GM21528 (cell line): ENCODE measurements around the gene YIPF7.

ENCODE experiments used
- ATAC-seq: cut with Tn5 transposase; IDR thresholded peaks from one replicate; pipeline ENCODE4 v1.9.1; 2021; ENCODE audit warnings: mild to moderate bottlenecking, moderate library complexity; ENCODE audit not compliant: unreplicated experiment, low FRiP score

YIPF7 gene

DNA sequence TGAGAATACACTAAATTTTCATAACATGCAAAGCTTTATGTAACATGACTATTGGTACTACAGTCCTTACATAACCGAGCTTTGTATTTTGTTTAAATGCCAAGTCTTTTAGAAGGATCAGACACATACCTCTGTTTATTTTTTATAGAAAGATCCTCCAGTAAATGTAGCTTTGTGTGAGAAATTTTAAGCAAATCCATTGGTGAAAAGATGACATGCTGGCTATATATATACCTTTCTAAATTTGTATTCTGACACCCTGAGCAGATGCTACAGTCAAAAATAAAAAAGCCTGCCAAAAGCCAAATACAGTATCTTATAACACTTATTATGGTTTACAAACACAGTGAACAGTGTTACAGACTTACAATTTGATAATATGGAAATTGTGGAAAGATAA, at the start of gene YIPF7:
Gene YIPF7 (minus strand): TSS at position 201 of the 400 bp plus-strand sequence. CDS start 1,525 bp downstream, outside the sequence.
- no peak for ATAC-seq

DNA sequence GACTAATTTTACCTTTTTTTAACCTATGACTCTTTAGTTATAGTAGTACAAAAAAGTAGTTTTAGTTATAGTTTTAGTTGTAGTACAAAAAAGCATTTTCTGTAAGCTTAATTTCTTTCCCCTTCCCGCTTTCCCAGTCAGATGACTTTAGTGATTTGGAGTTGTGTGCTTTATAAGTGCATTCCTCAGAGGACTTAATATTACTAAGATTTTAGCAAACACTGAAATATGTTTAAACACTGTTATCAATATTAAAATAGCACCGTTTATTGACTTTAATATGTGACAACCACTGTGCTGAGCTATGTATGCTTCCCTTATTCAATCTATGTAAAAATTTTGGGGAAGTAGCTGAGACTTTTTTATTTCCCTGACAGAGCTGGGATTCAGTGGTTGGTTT, 49.6 kb upstream of the YIPF7 start:
- no peak for ATAC-seq

DNA sequence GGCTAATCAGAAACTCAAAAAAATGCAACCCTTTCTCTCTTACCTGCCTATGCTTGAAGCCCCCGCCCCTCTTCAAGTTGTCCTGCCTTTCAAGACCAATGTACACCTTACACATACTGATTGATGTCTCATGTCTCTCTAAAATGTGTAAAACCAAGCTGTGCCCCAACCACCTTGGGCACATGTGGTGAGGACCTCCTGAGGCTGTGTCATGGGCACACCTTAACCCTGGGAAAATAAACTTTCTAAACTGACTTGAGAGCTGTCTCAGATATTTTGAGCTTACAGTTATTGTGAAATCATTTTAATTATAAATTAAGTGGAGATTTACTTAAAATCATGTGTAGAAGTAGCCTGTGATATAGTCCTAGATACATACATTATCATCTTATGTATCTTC, 49.0 kb upstream of the YIPF7 start:
- no peak for ATAC-seq

DNA sequence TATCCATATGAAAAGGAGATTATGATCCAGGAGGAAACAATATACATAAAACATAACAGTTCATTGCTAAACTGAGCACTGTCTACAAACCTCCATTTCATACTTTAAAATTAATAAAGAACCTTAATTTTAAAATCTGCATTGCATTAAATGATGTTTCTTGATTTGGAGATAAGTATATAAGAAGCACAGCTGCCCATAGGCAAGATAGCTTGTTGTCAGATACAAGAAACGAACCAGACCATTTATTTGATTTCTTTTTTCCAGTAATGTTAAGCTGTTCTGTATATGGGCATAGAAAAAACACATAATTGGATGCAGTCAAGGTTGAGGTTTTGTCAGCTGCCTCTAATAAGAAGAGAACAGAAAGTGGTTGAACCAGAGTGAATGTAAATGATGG, 33.2 kb upstream of the YIPF7 start:
- no peak for ATAC-seq

DNA sequence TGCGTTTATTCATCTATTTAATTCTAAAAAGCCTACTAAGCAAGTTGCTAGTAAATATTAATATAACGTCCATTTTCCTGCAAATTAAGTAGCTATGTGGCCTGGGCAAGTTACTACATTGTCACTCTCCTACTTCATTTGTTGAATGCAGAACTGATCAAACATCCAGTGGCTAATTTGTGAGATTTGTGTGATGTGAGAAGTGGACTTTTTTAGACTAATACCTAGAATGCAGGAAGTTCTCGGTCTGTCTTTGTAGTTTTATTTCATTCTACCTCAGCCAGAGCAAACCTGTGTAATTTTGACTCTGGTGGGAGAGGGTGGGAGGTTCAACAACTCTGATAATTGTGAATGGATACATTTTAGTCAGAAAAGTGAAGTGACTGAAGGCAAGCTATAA, 27.6 kb upstream of the YIPF7 start:
- peak; percentile 4 for ATAC-seq

DNA sequence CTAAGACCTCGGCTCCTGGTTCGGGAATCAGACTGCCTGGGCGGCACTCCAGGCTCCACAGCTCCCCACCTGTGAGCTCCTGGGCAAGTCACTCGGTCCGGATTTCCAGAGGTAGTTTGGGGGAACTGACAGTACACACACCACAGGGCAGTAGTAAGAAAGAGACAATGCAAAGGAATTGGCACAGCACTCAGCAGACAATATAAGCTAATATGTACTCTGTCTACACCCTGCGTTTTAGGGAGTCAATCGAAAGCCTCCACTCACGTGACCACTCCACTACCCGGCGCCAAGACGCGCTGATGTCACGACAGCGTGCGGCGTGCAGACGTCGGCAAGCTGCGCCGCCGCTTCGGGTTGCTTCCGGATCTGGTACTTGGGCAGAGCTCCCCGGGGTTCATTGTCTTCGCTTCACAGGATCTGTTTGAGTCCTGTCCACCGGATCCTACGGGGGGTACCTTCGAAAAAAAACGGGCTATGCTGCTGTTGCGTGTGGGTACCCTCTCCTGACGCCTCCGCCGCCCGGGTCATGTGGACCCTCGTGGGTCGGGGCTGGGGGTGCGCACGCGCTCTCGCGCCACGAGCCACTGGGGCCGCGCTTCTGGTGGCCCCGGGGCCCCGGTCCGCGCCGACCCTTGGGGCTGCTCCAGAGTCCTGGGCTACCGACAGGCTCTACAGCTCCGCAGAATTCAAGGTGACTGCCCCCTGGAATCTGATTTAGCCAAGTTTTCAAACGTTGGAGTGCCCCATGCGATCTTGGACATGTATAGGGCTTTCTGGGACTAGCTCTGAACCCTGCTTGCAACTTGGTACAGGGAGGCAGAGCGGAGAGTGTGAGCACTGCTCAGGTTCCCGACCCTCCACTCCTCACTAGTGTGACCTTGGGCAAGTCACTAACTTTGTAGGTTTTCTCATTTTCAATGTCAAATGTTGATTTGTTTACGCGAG, 26.9 kb upstream of the YIPF7 start, which contains the start of gene GUF1:
Gene GUF1 (plus strand): TSS at position 327 of the 948 bp plus-strand sequence. CDS start 203 bp downstream, at position 530.
- peak; percentile 96 for ATAC-seq

DNA sequence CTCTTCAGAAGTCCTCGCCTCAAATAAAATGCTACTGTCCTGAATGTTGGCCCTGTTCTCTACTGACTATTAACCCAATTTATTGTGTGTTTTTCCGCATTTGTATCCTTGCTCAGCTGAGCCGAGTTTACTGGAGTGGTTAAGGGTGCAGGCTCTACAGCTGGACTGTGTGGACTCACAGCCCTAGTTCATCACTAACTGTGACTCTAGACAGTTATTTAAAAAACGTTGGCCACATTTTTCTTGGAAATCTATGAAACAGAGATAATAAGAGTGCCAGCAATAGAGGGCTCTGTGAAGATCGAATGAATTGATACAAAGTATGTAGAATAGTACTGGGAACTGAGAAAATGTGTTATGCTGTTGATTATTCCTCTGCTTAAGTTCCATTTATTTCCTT, 23.9 kb upstream of the YIPF7 start:
- no peak for ATAC-seq

DNA sequence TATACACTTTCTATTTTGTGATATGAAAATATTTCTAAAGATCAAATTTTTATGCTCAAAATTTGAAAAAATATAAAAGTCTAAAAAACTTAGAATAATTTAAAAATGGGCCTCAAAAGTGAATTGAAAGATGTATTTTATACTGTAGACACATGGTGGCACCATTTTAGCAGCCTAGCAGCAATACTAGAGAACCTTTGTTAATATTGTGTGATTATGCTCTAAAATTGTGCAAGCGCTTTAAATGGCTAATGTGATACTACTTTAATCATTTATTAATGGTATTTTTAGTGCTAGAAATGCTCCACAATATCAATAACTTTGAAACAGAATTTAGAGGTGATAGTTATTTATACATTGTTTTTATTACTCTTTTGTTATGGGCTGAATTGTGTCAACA, 23.0 kb upstream of the YIPF7 start:
- ATAC-seq, result no peak

DNA sequence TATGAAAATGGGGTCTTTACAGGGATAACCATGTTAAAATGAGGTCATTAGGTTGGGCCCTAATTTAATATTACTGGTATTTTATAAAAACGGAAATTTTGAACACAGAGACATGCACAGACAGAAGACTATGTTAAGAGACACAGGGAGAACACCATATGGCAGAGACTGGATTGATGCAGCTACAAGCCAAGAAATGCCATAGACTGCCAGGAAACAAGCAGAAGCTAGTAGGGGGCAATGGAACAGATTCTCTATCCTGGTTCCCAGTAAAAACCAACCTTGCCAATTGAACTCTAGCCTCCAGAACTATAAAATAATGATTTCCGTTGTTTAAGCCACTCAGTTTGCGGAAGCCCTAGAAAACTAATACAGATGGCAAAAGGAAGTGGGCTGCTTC, 20.2 kb upstream of the YIPF7 start:
- ATAC-seq, result no peak

DNA sequence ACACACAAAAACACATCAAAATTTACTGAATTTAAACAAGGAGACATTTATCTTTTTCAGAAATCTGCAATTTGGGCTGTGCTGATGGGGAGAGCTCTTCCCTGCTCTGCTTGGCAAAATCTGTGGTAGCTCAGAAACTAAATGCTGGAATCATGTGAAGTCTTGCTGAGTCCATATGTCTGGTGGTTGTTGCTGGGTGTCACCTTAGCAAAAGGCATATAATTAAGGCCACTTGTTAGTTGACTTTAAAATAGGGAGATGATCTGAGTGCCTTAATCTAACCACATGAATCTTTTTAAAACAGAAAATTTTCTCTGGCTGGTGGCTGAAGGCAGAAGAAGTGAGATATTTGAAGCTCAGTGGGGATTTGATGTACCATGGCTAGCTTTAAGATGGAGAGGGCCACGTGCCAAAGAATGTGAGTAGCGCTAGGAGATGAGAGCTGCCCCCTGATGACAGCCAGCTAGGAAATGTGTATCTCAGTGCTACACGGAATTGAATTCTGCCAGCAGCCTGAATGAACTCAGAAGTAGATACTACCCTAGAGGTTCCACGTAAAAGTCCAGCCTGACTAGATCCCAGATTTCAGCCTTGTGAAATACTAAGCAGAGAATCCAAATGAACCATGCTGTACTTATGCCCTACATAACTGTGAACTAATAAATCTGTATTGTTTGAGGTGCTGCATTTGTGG, 19.2 kb upstream of the YIPF7 start:
- ATAC-seq, result no peak

DNA sequence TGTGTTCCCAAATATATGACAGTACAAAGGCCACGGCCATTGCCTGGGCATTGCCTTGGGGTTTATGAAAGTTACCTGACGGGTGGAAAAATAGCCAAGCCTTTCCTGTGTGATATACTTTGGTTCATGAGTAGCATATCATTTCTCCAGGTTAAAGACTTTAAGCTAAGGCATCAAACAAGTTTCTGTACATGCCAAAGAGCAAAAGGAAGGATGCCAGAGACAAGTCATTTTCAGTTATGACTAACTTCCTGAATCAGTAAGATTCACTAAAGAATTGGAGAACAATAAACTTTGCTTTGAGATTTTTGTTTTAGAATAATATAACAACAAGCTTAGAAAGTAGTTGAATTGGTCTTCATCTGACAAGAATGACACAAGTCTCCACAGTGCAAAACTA, 17.1 kb upstream of the YIPF7 start:
- no peak for ATAC-seq

DNA sequence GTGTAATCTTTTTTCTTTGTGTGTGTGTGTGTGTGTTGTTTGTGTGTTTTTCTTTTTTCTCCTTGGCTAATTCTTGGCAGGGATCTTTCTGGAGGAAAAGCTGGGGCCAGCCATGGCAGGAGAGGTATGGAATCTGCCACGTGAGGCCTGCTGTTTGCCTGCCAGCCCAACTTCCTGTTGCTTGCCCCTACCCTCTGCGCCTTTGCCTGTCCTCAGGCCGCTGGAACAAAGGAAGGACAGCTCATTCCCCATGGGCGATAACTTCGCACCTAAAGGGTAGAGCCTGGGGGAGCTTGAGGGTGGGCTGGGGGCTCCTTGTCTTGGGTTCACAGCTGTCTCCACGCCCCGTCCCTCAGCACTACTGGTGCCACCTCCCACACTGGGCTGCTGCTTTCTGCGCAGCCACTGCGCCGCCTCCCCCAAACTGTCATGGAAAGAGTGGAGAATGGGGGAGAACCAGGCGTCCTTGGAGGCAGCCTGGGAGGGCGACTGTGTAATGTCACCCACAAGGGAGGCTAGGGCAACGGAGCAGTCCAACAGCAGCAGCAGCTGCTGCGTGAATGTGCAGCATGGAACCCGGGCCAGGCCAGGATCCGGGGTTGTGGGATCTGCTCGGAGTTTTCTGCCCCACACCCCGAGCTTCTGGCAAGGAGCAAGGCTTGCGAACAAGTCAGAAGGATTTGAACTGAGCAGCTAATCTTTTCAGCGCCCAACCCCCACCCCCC, 12.3 kb upstream of the YIPF7 start:
- no peak for ATAC-seq

DNA sequence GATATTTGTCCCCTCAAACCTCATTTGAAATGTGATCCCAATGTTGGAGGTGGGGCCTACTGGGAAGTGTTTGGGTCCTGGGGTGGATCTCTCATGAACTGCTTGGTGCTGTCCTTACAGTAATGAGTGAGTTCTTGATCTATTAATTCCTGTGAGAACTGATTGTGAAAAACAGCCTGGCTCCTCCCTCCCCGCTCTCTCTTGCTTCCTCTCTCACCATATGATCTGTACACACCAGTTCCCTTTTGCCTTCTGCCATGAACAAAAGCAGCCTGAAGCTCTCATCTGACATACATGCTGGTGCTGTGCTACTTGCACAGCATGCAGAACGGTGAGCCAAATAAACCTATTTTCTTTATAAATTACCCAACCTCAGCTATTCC, 11.2 kb upstream of the YIPF7 start:
- peak; percentile 56 for ATAC-seq

DNA sequence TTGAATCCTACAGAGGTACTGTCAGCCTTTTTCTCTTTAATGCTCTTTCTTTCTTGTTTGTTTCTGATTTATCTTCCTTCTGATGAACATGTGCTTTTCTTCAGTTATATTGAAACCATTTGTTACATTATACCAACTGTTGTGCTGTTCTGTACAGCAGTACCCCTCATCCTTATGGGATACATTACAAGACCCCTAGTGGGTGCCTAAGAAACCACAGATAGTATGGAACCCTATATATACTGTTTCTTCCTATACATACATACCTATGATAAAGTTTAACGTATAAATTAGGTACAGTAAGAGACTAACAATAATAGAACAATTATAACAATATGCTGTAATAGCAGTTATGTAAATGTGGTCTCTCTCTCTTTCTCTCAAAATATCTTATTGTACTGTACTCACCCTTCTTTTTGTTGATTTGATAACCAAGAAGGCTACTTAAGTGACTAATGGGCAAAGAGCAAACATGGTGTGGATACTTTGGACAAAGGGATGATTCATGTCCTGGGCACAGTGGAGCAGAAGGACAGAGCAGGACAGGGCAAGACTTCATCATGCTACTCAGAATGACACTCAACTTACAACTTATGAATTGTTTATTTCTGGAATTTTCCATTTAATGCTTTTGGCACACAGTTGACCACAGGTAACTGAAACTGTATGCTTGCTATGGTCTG, 10.7 kb upstream of the YIPF7 start:
- no peak for ATAC-seq

DNA sequence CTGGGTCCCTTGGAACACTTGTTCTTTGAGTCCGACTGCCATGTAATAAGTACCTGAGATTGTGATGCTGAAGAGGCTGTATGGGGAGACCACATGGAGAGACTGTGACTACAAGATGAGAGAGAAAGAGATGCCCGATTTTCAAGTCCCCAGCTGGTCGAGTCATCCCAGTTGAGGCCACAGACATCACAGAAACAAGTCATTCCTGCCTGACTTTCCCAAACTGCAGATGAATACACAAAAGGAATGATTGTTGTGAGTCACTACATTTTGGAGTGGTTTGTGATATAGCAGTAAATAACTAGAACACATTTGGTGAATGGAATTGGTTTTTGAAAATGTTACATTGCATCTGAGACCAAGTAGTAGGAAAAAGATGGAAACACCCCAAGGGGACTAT, 9.0 kb upstream of the YIPF7 start:
- no peak for ATAC-seq

DNA sequence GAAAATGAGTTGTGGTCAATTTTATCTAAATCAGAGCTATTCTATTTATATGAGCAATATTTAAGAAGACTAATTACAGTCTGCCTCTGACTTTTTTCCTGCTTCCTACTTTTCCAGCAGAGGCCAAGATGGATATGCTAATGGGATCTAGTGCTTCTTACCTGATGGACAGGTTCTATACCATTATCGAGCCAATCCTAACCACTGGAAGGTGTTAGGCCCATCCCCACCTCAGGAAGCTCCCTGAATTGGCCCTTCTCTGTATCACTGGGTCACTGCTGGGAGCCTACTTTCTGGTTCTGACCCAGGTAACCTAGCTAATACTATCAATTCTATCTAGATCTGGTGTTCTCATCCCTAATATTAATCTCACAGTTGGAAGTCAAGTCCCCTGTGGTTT, 577 bp upstream of the YIPF7 start:
- no peak for ATAC-seq

DNA sequence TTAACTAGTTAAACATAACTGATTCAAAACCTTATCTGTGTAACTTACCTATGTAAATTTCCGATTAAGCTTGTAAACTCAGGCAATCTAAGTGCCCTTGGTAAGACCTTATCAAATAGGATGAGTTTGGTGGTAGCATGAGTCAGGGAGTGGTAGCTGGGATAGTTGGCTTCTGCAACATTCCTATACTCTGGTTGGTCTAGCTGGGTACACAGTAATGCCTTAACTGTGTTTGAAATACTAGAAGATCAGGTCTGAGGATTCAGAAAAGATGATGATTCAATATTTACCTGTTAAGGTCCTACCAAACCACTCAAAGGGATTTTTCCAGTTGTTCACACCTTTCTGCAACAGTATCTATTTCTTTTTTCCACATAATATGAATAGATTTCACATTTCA, 5.3 kb downstream of the YIPF7 start:
- ATAC-seq, result no peak

DNA sequence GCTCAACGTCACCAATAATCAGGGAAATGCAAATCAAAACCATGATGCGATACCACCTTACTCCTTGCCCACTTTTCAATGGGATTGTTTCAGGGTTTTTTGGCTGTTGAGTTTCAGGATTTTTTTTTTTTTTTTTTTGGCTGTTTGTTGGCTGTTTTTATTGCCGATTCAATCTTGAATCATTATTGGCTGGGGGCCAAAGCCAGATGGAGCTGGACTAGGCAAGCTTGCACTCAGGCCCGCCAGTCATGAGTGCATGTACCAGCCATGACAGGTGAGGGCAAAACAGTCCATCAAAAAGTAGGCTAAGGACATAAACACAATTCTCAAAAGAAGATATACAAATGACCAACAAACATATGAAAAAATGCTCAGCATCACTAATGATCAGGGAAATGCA, 13.3 kb downstream of the YIPF7 start:
- no peak for ATAC-seq

DNA sequence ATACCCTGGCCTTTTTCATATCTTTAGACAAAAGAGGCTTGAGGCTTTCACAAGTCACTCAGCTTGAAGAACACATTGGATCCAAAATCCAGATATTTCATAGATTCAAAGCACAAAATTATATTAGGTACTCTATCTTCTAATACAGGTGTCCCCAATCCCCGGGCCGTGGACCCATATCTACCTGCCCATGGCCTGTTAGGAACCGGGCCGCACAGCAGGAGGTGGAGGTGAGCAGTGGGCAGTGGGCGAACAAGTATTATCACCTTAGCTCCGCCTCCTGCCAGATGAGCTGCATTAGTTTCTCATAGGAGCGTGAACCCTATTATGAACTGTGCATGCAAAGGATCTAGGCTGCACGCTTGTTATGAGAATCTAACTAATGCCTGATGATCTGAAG, 18.7 kb downstream of the YIPF7 start:
- ATAC-seq, result no peak

DNA sequence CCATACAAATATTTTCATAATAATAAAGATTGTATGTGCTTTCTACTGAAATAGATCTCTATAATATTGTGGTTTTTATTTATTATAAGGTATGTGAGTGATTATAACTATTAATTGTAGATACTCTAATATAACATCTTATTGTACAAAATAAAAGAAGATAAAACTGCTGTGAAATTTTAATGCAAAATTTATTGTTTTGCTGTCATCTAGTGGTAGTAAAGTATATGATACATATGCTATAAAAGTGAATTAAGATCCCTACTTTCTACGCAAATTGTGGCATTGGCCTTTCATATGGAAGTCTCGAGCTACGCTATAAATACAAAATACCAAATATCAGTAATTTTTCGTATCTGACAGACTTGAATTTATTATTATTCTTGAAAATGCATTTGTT, 19.3 kb downstream of the YIPF7 start:
- no peak for ATAC-seq
